HG02610 (cell line): ENCODE results near the gene HOXB8.

Experiments used
- ATAC-seq: cut with Tn5 transposase; IDR thresholded peaks from one replicate; pipeline ENCODE4 v1.9.1; 2021; ENCODE audit warnings: mild to moderate bottlenecking, moderate library complexity; ENCODE audit not compliant: unreplicated experiment

The HOXB8 gene

DNA sequence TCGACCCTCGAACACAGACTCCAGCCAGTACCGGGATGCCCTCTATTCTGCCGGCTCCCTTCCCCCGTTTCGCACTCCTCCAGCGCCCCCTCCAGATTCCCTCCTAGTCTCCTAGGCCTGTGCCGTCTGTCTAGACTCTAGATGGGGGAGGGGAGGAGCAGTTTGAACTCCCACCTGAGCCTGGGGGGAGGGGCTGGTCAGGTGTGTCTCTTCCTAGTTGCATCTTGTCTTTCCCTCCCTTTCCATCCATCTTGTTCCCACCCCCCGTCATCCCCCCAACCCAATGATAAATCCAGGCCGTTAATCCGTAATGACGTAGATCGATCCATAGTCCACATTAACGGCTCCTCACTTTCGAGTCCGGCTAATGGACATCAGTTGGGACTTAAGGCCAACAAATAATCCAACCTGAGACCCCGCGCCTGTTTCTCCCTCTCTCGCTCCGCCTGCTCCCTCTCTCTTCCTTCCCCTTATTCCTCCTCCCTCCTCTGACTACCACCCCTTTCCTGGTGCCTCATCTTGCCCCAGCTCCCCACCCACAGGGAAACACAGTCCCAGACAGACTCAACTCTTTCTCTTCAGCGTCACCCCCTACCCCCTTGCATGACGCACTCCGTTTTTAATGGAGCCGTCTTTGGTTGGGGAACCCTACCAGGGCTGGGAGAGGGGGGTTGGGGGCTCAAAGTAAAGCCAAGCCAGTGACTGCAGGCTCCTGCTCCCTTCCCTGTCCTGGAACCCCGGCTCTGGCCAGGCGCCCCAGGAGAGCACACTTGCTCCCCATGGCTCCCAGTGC lies 18.2 kb downstream of the HOXB8 start:
- no peak for ATAC-seq

DNA sequence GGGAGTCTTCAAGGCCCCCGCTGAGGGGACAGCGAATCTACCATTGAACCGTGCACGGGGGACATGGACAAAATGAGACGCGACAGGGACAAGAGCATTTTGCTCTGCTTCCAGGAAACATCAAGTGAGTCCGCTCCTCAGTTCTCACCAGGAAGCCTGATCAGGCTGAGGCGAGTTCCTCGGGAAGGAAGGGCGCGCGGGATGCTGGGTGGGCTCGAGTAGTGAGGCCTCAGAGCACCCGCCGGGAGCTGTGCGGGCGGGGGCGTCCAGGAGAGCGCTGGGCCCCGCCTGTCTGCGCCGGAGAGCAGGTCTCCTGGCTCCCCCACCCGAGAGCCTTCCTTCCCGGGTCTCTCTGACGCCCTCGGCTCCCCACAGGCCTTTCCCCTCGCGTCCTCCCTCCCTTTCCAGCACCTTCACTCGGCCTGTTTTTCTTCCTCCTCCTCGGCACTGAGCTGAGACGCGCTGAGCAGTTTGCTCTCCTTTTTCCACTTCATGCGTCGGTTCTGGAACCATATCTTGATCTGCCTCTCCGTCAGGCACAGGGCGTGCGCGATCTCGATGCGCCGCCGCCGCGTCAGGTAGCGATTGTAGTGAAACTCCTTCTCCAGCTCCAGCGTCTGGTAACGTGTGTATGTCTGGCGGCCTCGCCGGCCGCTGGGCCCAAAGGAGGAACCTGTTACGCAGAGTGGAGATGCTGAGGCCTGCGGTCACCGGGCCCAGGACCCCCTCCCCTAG lies 18.9 kb downstream of the HOXB8 start:
- ATAC-seq = no peak

GRCh38 chr17:48595278-48595999 lies 19.7 kb downstream of the HOXB8 start:
- no peak for ATAC-seq

GRCh38 chr17:48594538-48595277 lies 20.4 kb downstream of the HOXB8 start:
- ATAC-seq = no peak

DNA sequence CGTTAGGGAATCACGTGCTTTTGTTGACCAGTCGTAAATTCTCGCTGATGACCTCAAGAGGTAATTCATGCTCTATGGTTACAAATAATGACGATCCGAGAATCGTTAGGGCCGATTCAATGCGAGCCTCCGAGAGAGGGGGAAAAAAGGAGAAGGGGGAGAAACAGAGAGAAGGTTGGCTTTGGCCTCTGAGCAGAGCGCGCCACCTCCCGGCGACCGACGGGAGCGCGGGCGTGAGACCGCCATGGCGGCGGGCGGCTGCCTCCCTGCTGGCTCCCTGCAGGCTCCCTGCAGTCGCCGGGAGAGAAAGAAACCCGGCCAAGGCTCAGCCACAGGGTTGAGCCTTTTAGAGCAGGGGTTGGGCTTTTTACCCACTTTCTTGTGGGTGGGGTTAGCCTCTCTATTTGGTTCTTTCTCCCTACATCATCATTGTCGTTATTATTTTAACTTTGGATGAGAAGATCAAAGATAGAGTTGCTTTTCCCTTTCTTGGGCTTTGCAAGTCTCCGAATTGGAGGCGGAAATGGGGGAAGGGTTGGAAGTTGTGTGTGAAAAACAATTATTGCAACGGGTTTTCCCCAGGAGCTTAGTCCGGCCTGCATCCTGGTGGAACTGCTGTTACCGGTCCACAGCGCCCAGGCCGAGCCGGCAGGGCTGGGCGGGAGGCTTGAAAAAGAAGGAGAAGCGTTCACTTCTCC lies 21.1 kb downstream of the HOXB8 start:
- no peak for ATAC-seq

DNA sequence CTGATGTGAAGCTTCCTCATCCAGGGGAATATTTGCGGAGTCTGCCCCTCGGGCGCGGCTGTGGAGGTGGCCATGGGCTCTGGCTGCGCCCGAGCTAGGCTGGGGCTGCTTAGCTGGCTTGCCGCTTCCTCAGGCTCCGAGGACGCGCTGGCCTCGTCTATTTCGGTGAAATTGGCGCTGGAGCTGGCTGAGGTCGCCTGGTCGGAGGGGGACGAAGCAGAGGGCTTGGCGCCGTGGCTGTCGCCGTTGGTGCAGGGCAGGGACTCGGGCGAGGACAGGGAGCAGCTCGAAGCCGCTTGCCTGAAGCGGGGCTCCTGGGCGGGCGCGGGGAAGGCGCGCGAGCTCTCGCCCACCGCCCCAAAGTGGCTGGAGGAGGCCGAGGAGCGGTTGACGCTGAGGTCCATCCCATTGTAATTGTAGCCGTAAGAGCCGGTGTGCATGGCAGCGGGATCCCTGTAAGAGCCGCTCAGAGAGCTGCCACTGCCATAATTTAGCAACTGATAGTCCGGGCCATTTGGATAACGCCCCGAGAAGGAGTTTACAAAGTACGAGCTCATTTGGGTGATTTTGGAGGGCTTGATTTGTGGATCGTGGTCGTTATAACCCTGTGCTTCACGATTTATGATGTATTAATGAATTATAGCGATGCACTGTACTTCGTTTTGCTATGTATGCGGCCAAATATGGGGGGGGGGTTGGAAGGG lies 21.8 kb downstream of the HOXB8 start, which contains the start of gene HOXB5:
HOXB5 (minus strand) TSS at position 654 of the 704 bp plus-strand sequence; CDS start at position 557, 97 bp downstream.
- no peak for ATAC-seq

- no peak for ATAC-seq
Measured at GRCh38 chr17:48592577-48592976, 22.5 kb downstream of the HOXB8 start.

- no peak for ATAC-seq
Measured at GRCh38 chr17:48592057-48592514, 23.0 kb downstream of the HOXB8 start.

GRCh38 chr17:48591255-48592056 lies 23.6 kb downstream of the HOXB8 start:
- no peak for ATAC-seq

- no peak for ATAC-seq
Measured at GRCh38 chr17:48590607-48591161, 24.4 kb downstream of the HOXB8 start.

- ATAC-seq = no peak
Measured at GRCh38 chr17:48589831-48590606, 25.1 kb downstream of the HOXB8 start, which contains the start of gene HOXB3. Gene HOXB3, minus strand, starts transcription at chr17:48590241. Its CDS starts 37,767 bp downstream, at chr17:48552474.

DNA sequence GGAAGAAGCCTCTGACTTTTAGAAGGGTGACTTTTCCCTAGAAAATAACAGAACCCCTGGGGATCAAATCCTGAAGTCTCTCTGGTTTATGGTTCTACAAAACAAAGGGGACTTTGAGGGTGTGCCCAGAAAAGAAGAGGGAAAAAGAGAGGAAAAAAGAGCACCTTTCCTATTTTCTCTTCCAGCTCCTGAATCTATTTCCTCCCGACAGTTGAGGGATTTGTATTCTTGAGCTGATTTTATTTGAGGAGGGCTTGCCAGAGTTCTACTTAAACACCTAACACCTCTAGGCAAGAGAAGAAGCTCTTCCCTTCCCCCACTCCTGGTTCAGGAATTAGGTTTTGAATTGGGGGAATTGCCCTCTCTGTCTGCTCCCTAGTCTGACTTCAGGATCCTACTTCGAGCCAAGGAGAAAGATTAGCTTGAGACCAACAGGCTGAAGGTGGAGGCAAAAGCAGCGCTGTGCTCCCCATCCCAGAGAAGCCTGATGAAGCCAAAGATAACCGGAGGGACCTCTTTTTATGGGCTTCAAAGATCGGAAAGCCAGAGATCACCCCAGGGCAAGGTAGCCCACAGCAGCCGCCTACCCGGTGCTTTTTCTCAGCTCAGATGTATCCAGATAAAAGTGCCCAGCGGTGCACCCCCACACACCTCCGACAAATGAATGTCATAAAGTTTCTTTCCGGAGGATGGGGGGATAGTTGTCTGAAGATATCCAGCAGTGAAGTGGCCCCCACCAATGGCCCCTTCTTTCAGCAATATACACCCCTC lies 25.8 kb downstream of the HOXB8 start:
- no peak for ATAC-seq

GRCh38 chr17:48588528-48588927 lies 26.6 kb downstream of the HOXB8 start:
- ATAC-seq = no peak

DNA sequence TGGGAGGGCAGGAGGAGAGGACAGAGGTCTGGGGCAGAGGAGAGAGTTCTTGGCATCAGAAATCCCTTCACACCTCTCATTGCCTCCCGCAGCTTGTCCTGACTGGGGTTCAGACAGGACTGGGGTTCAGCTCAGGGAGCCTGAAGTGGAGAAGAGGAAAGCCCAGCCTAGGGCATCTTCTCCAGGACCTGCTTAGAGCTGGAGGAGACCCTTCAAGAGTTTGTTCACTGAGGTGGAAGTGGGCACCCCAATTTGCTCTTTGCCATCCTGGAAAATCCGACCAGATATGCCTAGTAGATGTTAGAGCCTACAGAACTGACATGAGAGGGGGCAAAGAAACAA lies 27.0 kb downstream of the HOXB8 start:
- ATAC-seq = no peak

GRCh38 chr17:48587276-48588073 lies 27.6 kb downstream of the HOXB8 start:
- ATAC-seq = no peak
